Measurements from ENCODE around the gene KIAA1671. TPM values are rescaled to one million over a fixed set of nuclear protein-coding genes. Genes with fewer than 3 reads are reported as not detected.

KIAA1671 gene
- total RNA-seq, 1 experiment from 2014 or later: 68.1 TPM

DNA sequence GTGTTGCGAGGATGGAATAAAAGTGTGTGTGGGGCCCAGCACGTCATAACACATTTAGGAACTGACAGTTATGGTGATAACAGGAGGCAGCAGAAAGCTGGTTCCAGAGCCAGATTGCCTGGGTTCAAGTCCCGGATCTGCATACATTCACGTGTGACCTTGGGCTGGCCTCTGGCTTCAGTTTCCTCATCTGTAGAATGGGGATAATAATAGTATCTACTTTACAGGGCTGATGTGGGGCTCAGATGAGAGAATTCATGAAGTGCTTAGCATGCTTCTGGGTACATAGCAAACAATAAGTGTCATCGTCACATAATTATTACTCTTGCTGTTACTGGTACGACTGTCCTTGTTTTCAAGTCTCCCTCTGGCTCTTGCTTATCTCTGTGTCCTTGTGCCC lies 97.3 kb downstream of the KIAA1671 start:
- Mint-ChIP-seq H3K4me3 (ENCODE audit: unreplicated experiment) (no peak overlapping the region), H3K27me3 (ENCODE audit: insufficient read depth, unreplicated experiment) (no peaks in the 10 kb centered on the region), H3K36me3 (ENCODE audit: insufficient read depth, unreplicated experiment) (peaks cover 55% of the 10 kb centered on the region), H3K4me1 (ENCODE audit: insufficient read depth, unreplicated experiment) (peaks cover 7% of the 10 kb centered on the region), H3K9me3 (ENCODE audit: unreplicated experiment) (peaks cover 7% of the 10 kb centered on the region), H3K27ac (ENCODE audit: low read depth, unreplicated experiment) (no peak overlapping the region)
- intact Hi-C loops (cut with micrococcal nuclease): loop anchor here (5.0 kb wide), 1 partner anchor 57 kb away; no protein-coding TSS in a partner anchor
- CTCF ChIA-PET: interaction anchor here (0.6 to 5.2 kb wide), 22 partner anchors 9 to 279 kb away, joined by 3 to 87 read pairs (median 6); partner anchors contain the start of genes KIAA1671 and LHFPL7
- POLR2A ChIA-PET: interaction anchor here (3.7 kb wide), 1 partner anchor 96 kb away, joined by 15 read pairs; the partner anchor contains the start of gene KIAA1671
- TF ChIP-seq, protein P1, sequence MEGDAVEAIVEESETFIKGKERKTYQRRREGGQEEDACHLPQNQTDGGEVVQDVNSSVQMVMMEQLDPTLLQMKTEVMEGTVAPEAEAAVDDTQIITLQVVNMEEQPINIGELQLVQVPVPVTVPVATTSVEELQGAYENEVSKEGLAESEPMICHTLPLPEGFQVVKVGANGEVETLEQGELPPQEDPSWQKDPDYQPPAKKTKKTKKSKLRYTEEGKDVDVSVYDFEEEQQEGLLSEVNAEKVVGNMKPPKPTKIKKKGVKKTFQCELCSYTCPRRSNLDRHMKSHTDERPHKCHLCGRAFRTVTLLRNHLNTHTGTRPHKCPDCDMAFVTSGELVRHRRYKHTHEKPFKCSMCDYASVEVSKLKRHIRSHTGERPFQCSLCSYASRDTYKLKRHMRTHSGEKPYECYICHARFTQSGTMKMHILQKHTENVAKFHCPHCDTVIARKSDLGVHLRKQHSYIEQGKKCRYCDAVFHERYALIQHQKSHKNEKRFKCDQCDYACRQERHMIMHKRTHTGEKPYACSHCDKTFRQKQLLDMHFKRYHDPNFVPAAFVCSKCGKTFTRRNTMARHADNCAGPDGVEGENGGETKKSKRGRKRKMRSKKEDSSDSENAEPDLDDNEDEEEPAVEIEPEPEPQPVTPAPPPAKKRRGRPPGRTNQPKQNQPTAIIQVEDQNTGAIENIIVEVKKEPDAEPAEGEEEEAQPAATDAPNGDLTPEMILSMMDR (IDR thresholded peaks at IDR 0.05; ENCODE audit: unreplicated experiment): no peak
- BruUV-seq (replicated peaks): no TSS peak
- no peak for DNase-seq (ENCODE audit: unreplicated experiment)

DNA sequence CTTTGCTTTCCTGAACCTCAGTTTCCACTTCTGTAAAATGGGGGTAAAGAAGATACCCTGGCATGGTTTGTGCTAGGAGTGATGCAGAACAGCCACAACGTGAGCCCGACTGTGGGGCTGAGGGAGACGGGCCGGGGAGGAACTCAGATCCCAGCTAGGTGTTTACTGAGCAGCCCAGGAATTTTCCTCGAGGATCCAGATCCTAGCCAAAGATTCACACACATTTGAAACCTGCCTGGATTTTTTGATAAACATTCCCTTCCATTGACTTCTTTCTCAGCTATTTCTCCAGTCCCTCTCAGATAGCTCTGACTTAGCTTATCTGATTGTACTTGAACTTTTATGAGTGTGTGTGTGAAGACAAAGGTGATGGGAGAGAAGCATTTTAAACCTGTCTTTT lies 98.0 kb downstream of the KIAA1671 start:
- DNase-seq (ENCODE audit: unreplicated experiment): no peak
- peaks cover 56% of the 10 kb centered on the region for H3K36me3 Mint-ChIP-seq (ENCODE audit: insufficient read depth, unreplicated experiment)
- H3K4me3 Mint-ChIP-seq (ENCODE audit: unreplicated experiment): no peak overlapping the region
- no peak overlapping the region for H3K27ac Mint-ChIP-seq (ENCODE audit: low read depth, unreplicated experiment)
- H3K27me3 Mint-ChIP-seq (ENCODE audit: insufficient read depth, unreplicated experiment): no peaks in the 10 kb centered on the region
- TF ChIP-seq, protein P1 (IDR thresholded peaks at IDR 0.05; ENCODE audit: unreplicated experiment): no peak
- ChIA-PET POLR2A (interaction anchor here (3.7 kb wide), 1 partner anchor 97 kb away, joined by 15 read pairs; the partner anchor contains the start of gene KIAA1671), CTCF (interaction anchor here (0.6 to 5.2 kb wide), 16 partner anchors 8 to 126 kb away, joined by 3 to 87 read pairs (median 6); partner anchors contain the start of gene LHFPL7)
- H3K9me3 Mint-ChIP-seq (ENCODE audit: unreplicated experiment): peaks cover 7% of the 10 kb centered on the region
- intact Hi-C loops (cut with micrococcal nuclease): no loop called here
- no TSS peak for BruUV-seq (replicated peaks)
- H3K4me1 Mint-ChIP-seq (ENCODE audit: insufficient read depth, unreplicated experiment): peaks cover 7% of the 10 kb centered on the region

DNA sequence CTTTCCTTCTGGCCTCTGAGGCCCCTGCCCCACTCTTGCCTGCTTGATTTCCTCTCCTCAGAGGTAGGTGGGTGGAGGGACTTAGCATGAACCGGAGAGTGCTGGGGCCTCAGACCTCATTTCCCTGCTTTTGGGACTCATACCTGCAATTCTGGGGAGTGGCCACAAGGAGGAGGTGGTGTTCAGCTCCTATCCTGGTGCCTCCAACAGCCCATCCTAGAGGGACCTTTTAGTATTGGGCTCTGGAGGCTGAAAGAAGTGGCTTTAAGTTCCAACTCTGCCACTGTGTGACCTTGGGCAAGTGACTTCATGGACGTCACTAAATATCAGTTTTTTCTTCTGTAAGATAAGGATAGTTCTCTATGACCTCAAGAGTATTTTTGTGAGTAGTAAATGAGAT lies 98.6 kb downstream of the KIAA1671 start:
- POLR2A ChIA-PET: interaction anchor here (3.7 kb wide), 1 partner anchor 98 kb away, joined by 15 read pairs; the partner anchor contains the start of gene KIAA1671
- Mint-ChIP-seq H3K9me3 (ENCODE audit: unreplicated experiment) (peaks cover 7% of the 10 kb centered on the region), H3K4me1 (ENCODE audit: insufficient read depth, unreplicated experiment) (peaks cover 7% of the 10 kb centered on the region), H3K27ac (ENCODE audit: low read depth, unreplicated experiment) (no peak overlapping the region), H3K36me3 (ENCODE audit: insufficient read depth, unreplicated experiment) (peaks cover 56% of the 10 kb centered on the region), H3K4me3 (ENCODE audit: unreplicated experiment) (no peak overlapping the region), H3K27me3 (ENCODE audit: insufficient read depth, unreplicated experiment) (no peaks in the 10 kb centered on the region)
- CTCF ChIA-PET: interaction anchor here (0.7 to 5.2 kb wide), 15 partner anchors 7 to 125 kb away, joined by 3 to 87 read pairs (median 6); partner anchors contain the start of gene LHFPL7
- intact Hi-C loops (cut with micrococcal nuclease): no loop called here
- DNase-seq (ENCODE audit: unreplicated experiment): no peak
- TF ChIP-seq, protein P1 (IDR thresholded peaks at IDR 0.05; ENCODE audit: unreplicated experiment): peak; percentile 61
- BruUV-seq (replicated peaks): no TSS peak

DNA sequence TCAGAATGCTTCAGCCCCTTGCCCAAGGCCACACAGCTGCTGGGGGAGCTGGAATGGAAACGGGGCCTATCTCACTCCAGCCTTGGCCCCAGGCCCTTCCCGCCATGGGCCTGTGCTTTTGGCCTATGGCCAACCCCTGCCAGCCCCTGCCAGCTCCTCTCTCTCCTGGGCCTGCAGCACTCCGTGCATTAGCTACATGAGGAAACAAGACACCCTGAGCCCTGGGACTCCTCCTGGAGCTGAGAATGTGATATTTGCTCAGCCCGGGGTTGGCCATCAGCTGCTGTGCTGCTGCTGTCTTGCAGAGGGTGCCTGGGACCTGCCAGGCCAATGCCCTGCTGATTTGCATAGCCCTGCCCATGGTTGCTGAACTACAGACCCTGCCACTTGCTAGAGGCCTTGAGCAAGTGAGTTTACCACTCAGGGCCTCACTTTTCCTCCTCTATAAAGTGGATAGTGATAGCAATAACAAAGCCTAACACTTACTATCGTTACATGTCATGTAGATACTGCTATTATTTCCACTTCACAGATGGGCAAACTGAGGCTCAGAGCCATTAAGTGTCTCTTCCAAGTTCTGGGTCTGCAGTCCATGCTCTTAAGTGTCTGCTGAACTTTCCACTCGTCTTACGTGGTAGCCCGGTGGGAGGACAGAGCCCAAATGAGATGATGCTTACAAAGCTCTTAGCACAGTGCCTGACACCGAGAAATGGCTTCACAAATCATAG lies 99.6 kb downstream of the KIAA1671 start:
- intact Hi-C loops (cut with micrococcal nuclease): no loop called here
- H3K4me1 Mint-ChIP-seq (ENCODE audit: insufficient read depth, unreplicated experiment): peaks cover 7% of the 10 kb centered on the region
- CTCF ChIA-PET: interaction anchor here (0.6 to 5.2 kb wide), 13 partner anchors 10 to 213 kb away, joined by 3 to 87 read pairs (median 4); partner anchors contain the start of gene LHFPL7
- TF ChIP-seq, protein P1 (IDR thresholded peaks at IDR 0.05; ENCODE audit: unreplicated experiment): no peak
- H3K4me3 Mint-ChIP-seq (ENCODE audit: unreplicated experiment): no peak overlapping the region
- BruUV-seq (replicated peaks): no TSS peak
- POLR2A ChIA-PET: interaction anchor here (3.7 kb wide), 1 partner anchor 99 kb away, joined by 15 read pairs; the partner anchor contains the start of gene KIAA1671
- peak; percentile 9 for DNase-seq (ENCODE audit: unreplicated experiment)
- H3K9me3 Mint-ChIP-seq (ENCODE audit: unreplicated experiment): peaks cover 7% of the 10 kb centered on the region
- H3K27me3 Mint-ChIP-seq (ENCODE audit: insufficient read depth, unreplicated experiment): no peaks in the 10 kb centered on the region
- no peak overlapping the region for H3K27ac Mint-ChIP-seq (ENCODE audit: low read depth, unreplicated experiment)
- peaks cover 58% of the 10 kb centered on the region for H3K36me3 Mint-ChIP-seq (ENCODE audit: insufficient read depth, unreplicated experiment)

Data from MCF 10A (cell line).